NB4 (cell line): ENCODE measurements around the gene PROK2.

ENCODE experiments used
- DNase-seq: peaks from one replicate; pipeline ENCODE4 v3.0.0; 2010; ENCODE audit warnings: low read depth
- H3K4me3 ChIP-seq: one replicate; pipeline ENCODE4 v1.5.1; 2011; ENCODE audit warnings: mild to moderate bottlenecking, low read depth, low read length, moderate library complexity
- CTCF ChIP-seq: IDR thresholded peaks from one replicate; pipeline ENCODE4 v1.5.1; 2012; ENCODE audit warnings: low read depth, low read length
- MAX ChIP-seq: IDR thresholded peaks from 2 replicates; pipeline ENCODE4 v1.6.1; 2011; ENCODE audit warnings: low read depth, low read length
- MYC ChIP-seq: IDR thresholded peaks from 2 replicates; pipeline ENCODE4 v1.6.1; 2011; ENCODE audit warnings: low read depth, low read length
- POLR2A ChIP-seq: IDR thresholded peaks from 2 replicates; pipeline ENCODE4 v1.6.1; 2011; ENCODE audit warnings: mild to moderate bottlenecking; ENCODE audit not compliant: insufficient read length; ENCODE audit errors: extremely low read depth

Gene PROK2

GRCh38 chr3:71722693-71723092 is 62.3 kb downstream of the PROK2 start:
- TF ChIP-seq MYC (no peak), MAX (no peak), POLR2A (no peak), CTCF (no peak)
- DNase-seq, result no peak
- no peak overlapping the region for H3K4me3 ChIP-seq
